ENCODE data around the gene NUDT13. TPM values are rescaled to one million over a fixed set of nuclear protein-coding genes. Genes with fewer than 3 reads are reported as not detected.
A peak's percentile ranks its signal among the peaks of the same experiment; 100 is the strongest.

Gene NUDT13
- under 1 TPM; 0.56 to 0.68 TPM for total RNA-seq

DNA sequence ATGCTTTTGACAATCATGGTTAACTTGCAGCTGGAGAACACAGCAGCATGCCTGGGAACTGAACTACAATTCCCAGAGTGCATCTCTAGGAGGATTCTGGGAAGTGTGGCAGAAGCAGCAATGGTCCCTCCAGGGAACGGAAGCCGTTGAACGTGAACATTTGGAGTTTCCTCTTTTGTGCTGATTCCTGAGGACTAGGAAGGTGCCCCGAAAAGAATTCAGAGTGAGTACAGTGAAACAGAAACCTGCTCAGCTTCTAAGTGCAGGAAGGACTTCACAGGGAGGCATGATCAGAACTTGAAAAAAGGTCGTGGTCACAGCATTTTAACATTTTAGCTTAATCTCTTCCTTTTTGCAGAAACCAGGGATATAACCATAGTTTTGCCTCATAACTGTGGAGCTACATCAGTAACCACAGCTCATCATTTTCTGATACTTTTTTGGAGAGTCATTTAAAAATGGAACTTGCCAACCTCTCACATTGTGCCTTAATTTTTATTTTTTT, at the start of gene NUDT13:
NUDT13 (plus strand) TSS at position 111 of the 505 bp plus-strand sequence. CDS start 3,911 bp downstream, outside the sequence.
- TF ChIP-seq, protein P1, sequence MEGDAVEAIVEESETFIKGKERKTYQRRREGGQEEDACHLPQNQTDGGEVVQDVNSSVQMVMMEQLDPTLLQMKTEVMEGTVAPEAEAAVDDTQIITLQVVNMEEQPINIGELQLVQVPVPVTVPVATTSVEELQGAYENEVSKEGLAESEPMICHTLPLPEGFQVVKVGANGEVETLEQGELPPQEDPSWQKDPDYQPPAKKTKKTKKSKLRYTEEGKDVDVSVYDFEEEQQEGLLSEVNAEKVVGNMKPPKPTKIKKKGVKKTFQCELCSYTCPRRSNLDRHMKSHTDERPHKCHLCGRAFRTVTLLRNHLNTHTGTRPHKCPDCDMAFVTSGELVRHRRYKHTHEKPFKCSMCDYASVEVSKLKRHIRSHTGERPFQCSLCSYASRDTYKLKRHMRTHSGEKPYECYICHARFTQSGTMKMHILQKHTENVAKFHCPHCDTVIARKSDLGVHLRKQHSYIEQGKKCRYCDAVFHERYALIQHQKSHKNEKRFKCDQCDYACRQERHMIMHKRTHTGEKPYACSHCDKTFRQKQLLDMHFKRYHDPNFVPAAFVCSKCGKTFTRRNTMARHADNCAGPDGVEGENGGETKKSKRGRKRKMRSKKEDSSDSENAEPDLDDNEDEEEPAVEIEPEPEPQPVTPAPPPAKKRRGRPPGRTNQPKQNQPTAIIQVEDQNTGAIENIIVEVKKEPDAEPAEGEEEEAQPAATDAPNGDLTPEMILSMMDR (IDR thresholded peaks at IDR 0.05), result no peak
- Histone ChIP-seq H3K36me3 (no peaks in the 10 kb centered on the region), H3K9me3 (no peaks in the 10 kb centered on the region), H3K4me3 (peak within 1 kb of the TSS; percentile 79), H3K27me3 (replicated peaks; ENCODE audit: insufficient read depth) (no peaks in the 10 kb centered on the region), H3K27ac (peak within 1 kb of the TSS; percentile 72 to 87), H3K4me1 (ENCODE audit: control insufficient read depth in 1 of 2, low read depth in 2 of 2) (peaks cover 0 to 10% of the 10 kb centered on the region in 2 donors)
- ATAC-seq (ENCODE audit: insufficient number of reproducible peaks, low FRiP score, low read depth), result peak; percentile 89
- DNase-seq (ENCODE audit: low spot score), result peak; percentile 21

- Histone ChIP-seq H3K9me3 (no peaks in the 10 kb centered on the region), H3K36me3 (no peaks in the 10 kb centered on the region), H3K4me3 (no peak overlapping the region), H3K27ac (no peak overlapping the region), H3K27me3 (replicated peaks; ENCODE audit: insufficient read depth) (no peaks in the 10 kb centered on the region), H3K4me1 (ENCODE audit: control insufficient read depth in 1 of 2, low read depth in 2 of 2) (peaks cover 5 to 7% of the 10 kb centered on the region in 2 donors)
- TF ChIP-seq, protein P1 (IDR thresholded peaks at IDR 0.05), result peak; percentile 35
- DNase-seq (ENCODE audit: low spot score) (no peak), ATAC-seq (ENCODE audit: insufficient number of reproducible peaks, low FRiP score, low read depth) (no peak)
These were observed 49.3 kb upstream of the NUDT13 start for GRCh38 chr10:73060738-73061635.

GRCh38 chr10:73061743-73062142, 48.5 kb upstream of the NUDT13 start:
- H3K27ac ChIP-seq, result no peak overlapping the region
- no peak for DNase-seq (ENCODE audit: low spot score)
- peaks cover 5 to 7% of the 10 kb centered on the region in 2 donors for H3K4me1 ChIP-seq (ENCODE audit: control insufficient read depth in 1 of 2, low read depth in 2 of 2)
- H3K36me3 ChIP-seq, result no peaks in the 10 kb centered on the region
- no peaks in the 10 kb centered on the region for H3K27me3 ChIP-seq (replicated peaks; ENCODE audit: insufficient read depth)
- ATAC-seq (ENCODE audit: insufficient number of reproducible peaks, low FRiP score, low read depth), result no peak
- no peaks in the 10 kb centered on the region for H3K9me3 ChIP-seq
- TF ChIP-seq, protein P1 (IDR thresholded peaks at IDR 0.05), result no peak
- H3K4me3 ChIP-seq, result no peak overlapping the region

GRCh38 chr10:73065441-73065840, 44.8 kb upstream of the NUDT13 start:
- Histone ChIP-seq H3K27ac (no peak overlapping the region), H3K9me3 (no peaks in the 10 kb centered on the region), H3K27me3 (replicated peaks; ENCODE audit: insufficient read depth) (no peaks in the 10 kb centered on the region), H3K4me1 (ENCODE audit: control insufficient read depth in 1 of 2, low read depth in 2 of 2) (peaks cover 5 to 7% of the 10 kb centered on the region in 2 donors), H3K4me3 (no peak overlapping the region), H3K36me3 (peaks cover 3% of the 10 kb centered on the region)
- DNase-seq (ENCODE audit: low spot score), result no peak
- no peak for ATAC-seq (ENCODE audit: insufficient number of reproducible peaks, low FRiP score, low read depth)
- TF ChIP-seq, protein P1 (IDR thresholded peaks at IDR 0.05), result no peak

DNA sequence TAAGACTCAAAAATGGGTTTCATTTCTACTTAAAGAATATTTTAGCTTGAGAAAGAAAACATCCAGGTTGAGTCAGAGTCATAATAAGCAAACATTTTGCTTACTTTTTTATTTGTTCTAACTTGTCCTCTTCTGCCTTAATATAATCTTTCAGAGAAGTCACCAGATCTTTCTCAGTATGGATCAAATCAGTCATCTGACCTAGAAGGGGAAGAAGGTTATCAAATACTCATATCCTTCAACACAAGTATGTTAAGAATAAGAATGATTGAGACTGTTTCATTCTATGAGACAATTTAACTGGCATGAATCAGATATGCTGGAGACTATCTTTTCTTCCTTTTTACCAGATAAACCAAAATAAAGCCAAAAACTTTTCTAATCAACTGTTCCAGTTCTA, 36.6 kb upstream of the NUDT13 start:
- no peak overlapping the region for H3K27ac ChIP-seq
- no peaks in the 10 kb centered on the region for H3K9me3 ChIP-seq
- DNase-seq (ENCODE audit: low spot score) (no peak), ATAC-seq (ENCODE audit: insufficient number of reproducible peaks, low FRiP score, low read depth) (no peak)
- H3K36me3 ChIP-seq, result peaks cover 9% of the 10 kb centered on the region
- H3K27me3 ChIP-seq (replicated peaks; ENCODE audit: insufficient read depth), result no peaks in the 10 kb centered on the region
- TF ChIP-seq, protein P1 (IDR thresholded peaks at IDR 0.05), result no peak
- H3K4me1 ChIP-seq (ENCODE audit: control insufficient read depth in 1 of 2, low read depth in 2 of 2), result peaks cover 6 to 18% of the 10 kb centered on the region in 2 donors
- H3K4me3 ChIP-seq, result no peak overlapping the region
